ENCODE measurements around the gene ENO3.

The ENO3 gene

DNA sequence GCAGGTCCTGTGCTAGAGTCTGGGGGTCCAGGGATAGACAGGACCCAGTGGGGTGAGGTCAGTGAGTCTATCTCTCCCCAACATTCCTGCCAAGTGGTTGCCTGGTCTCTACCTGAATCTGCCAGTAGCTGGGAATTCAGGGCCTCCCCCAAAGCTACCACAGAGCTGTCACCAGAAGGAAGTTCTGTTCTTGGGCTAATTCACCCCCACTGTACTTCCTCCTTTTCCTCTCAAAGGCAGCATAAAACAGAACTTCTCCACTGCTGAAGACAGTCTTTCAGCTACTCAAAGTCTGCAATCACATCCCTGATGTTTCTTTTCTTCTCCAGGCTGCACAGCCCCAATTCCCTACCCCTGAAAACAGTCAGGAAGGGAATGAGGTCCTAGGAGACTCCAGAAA is 27.8 kb downstream of the ENO3 start:
- DNase-seq = no peak

GRCh38 chr17:4980644-4981216 is 29.8 kb downstream of the ENO3 start:
- peak; percentile 57 for DNase-seq

DNA sequence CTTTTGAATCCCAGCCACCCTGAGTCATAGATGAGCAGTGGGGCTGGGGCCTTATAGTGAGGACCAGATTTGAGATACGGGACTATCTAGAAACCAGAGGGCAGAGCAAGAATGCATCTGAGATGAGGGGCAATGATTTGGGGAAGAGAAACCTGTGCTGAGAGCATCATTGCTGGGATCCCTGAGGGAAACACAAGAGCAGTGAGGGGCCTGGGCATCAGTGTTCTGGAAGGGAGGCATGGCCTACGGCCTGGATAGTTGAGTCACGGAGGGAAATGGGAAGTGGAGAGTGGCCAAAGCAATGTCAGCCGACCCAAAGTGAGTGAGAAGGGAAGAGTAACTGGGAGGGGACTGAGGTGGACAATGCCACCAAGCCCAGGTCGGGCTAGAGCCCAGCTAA is 31.4 kb downstream of the ENO3 start:
- DNase-seq = no peak

- DNase-seq = no peak
Measured at GRCh38 chr17:4986403-4986802, 35.5 kb downstream of the ENO3 start.

- peak; percentile 90 for DNase-seq
Measured at GRCh38 chr17:4986951-4987766, 36.2 kb downstream of the ENO3 start, which contains the start of gene CAMTA2. Gene CAMTA2 (minus strand): TSS chr17:4987675. CDS start chr17:4986222, 1,453 bp downstream.

DNA sequence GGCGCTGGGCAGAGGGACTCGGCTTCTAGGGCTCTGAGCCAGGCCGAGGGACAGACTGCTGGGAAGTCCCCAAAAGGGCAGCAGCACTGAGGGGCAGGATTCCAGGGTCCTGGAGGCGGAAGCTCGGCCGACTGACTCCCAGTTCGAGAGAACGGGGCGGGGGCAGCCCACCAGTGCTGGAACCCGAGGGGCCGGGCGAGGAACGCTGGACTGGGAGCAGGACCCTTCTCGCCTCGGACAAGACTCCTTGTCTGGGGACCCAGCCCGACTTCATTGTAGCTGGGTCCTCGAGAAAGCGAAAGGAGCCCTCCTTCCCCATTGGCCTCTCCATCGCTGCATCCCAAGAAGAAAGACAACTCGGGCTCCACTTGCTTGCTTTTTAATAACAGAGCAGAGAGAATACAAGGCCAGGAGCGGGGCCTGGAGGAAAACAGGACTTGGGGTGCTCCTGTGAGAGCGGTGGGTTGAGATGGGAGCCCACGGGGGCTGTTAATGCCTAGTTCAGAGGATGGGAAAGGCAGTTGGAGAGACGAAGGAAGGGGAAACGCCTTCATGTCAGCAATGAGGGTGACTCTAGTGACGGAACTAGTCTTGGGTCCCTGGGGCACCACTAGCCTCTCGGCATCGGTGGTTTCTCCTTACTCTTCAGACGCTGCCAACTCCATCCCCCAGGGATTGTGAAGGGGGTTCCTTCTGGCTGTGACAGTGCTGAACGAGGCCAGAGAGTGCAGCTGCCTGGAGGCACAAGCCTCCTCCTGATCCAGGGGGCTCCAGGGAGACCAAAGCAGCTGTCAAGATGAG is 37.0 kb downstream of the ENO3 start:
- DNase-seq = no peak

DNA sequence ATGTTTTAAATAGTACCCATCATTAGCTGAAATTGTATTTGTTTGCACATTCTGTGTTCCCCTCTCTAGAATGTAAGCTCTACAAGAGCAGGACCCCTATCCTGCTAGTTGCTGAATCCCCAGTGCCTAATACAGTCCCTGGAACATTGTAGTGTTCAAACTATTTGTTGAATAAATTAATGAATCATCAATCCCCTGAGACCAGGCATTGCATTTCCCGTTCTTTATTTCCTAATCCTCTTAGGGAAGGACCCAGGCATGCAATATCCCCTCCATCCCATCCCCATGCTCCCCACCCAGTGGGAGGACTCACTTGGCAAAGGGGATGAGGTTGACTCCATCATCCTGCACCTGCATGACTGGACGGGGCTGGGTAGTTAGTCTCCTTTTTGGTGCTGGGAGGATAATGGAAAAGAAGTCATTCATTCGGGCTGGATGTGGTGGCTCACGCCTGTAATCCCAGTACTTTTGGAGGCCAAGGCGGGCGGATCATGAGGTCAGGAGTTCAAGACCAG is 43.2 kb downstream of the ENO3 start:
- DNase-seq = no peak

GRCh38 chr17:4997302-4998026 is 46.5 kb downstream of the ENO3 start, which contains the start of the genes INCA1 and KIF1C:
Gene INCA1 (minus strand): TSS chr17:4997522. CDS start chr17:4994437, 3,085 bp downstream.
Gene KIF1C (plus strand): TSS chr17:4997950. CDS start chr17:5000247, 2,297 bp downstream.
- DNase-seq = peak; percentile 95

GRCh38 chr17:4998027-4998731 is 47.3 kb downstream of the ENO3 start:
- DNase-seq = peak; percentile 75

DNA sequence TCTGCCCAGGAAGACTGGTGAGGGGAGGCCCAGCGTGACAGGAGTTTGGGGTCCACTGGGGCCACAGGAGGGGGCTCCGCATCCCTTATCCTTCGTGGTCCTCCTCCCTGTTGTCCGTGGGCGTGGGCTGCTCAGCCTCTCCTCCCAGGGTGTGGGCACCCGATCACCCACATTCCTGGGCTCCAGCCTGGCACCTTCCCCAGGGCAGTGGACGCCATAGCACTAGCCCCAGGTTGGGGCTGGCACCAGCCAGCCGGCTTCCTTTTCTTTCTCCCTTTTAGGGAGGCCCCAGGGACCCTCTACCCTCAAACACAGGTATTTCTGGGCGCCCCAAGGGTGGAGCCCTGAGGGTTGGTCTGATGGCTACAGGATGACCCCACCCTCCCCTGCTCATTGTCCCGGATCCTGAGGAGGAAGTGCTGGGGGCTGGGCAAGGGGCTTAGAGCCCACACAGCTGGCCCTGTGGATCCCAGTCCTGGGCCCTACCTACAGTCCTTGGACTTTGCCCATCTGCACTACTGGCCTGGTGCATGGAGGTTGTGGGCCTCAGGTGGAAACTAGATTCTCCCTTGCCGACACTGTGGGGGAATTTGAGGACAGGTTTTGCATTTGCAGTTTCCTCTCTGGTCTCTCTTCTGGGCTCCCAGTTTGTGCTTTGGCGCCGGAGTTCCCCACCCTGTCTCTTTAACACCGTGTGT is 48.0 kb downstream of the ENO3 start:
- DNase-seq = no peak

- no peak for DNase-seq
Measured at GRCh38 chr17:4999430-5000093, 48.6 kb downstream of the ENO3 start.

- no peak for DNase-seq
Measured at GRCh38 chr17:5000237-5000639, 49.3 kb downstream of the ENO3 start.

GRCh38 chr17:5002121-5002788 is 51.3 kb downstream of the ENO3 start:
- no peak for DNase-seq

- DNase-seq = no peak
Measured at GRCh38 chr17:5003214-5003867, 52.4 kb downstream of the ENO3 start.

All from right forelimb (tissue), 1 donor.